GM18858 (cell line): Measurements from ENCODE around the gene TMEM41A.
"Not testable (repeated sequence)": the region's sequence is repeated elsewhere in the genome, so short reads cannot be mapped to it uniquely, and the experiment has no call there.

ENCODE experiments used
- ATAC-seq: cut with Tn5 transposase; IDR thresholded peaks from one replicate; pipeline ENCODE4 v1.9.1; 2021; ENCODE audit not compliant: unreplicated experiment

Gene TMEM41A

GRCh38 chr3:185489462-185489861 lies 9.4 kb downstream of the TMEM41A start:
- ATAC-seq, result no peak

GRCh38 chr3:185488465-185488864 lies 10.4 kb downstream of the TMEM41A start:
- ATAC-seq, result no peak

DNA sequence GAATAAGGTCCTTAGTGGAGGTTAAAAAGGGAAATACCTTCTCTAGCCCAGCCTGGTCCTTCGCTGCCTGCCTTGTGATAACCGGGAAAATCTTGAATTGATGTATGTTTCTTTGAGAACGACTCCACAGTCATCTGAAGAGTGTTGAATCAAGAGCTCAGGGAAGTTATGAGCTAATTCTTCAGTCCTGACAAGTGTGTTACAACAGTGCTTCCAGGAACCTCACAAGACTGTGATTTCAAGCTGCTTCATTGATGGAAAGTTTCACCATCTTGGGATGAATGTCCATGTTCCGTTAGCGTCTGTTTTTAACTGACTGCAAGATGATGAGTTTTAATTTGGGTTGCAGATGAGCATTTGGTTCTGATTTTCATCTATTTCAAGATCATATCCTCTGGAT lies 12.4 kb downstream of the TMEM41A start:
- no peak for ATAC-seq

GRCh38 chr3:185484296-185484695 lies 14.5 kb downstream of the TMEM41A start:
- ATAC-seq, result no peak

GRCh38 chr3:185479373-185479945 lies 19.4 kb downstream of the TMEM41A start:
- no peak for ATAC-seq

GRCh38 chr3:185477316-185477715 lies 21.5 kb downstream of the TMEM41A start:
- no peak for ATAC-seq

- ATAC-seq, result not testable (repeated sequence)
These were observed 23.9 kb downstream of the TMEM41A start for GRCh38 chr3:185474922-185475321.

DNA sequence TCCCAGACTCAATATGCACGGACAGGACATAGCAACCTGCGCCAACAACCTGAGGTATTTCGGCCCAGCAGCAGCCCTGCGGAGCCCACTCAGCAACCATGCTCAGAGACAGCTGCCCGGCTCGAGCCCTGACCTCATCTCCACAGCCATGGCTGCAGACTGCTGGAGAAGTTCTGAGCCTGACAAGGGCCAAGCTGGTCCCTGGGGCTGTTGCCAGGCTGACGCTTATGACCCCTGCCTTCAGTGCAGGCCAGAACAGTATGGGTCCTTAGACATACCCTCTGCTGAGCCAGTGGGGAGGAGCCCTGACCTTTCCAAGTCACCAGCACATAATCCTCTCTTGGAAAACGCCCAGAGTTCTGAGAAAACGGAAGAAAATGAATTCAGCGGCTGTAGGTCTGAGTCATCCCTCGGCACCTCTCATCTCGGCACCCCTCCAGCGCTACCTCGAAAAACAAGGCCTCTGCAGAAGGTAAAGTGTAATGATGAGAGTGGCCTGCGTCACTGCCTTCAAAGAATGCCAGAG lies 25.5 kb downstream of the TMEM41A start:
- no peak for ATAC-seq

GRCh38 chr3:185470323-185470722 lies 28.5 kb downstream of the TMEM41A start:
- no peak for ATAC-seq

GRCh38 chr3:185469542-185469941 lies 29.3 kb downstream of the TMEM41A start:
- ATAC-seq, result no peak

GRCh38 chr3:185466123-185466522 lies 32.7 kb downstream of the TMEM41A start:
- not testable (repeated sequence) for ATAC-seq

DNA sequence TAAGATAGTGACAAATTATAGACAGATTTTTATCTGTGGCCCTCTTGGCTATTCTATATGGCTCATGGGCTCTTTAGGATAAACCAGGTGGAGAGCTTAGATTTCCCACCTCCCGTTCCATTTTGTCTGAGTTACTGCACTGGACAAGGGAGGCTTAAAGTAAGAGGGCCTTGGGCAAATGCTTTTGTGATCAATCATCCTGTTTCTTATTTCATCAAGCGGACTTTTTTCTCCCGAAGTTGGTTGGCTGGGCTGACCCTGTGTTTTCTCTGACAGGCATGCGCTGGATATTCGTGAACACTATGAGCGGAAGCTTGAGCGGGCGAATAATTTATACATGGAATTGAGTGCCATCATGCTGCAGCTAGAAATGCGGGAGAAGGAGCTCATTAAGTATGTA lies 33.4 kb downstream of the TMEM41A start:
- no peak for ATAC-seq

DNA sequence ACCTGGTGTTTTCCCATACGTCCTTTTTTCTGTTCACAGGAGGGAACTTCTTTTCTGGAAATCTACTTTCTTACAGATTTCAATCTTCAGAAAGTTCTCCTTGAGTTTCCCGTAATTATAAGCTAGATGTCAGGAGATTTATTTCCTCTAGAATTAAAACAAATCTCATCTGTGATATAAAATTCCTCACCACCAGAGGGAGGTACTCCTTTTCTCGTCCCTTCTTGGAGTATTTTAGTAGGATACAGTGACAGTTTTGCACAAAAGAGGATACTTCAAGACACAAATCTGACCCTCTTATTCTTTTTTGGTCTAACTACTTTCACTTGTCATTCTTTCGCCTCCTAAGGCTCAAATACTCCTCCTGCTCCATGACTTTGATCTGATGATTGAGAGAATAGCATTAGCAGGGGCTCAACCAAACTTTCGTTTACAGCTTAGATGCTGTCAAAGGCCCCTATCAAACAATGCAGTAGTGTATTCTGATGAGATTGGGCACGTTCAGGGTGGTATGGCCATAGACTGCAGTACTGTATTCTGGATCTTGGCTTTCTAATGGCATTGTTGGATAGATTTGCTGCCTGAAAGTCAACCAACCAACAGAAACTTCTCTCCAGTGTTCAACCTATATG lies 38.0 kb downstream of the TMEM41A start:
- ATAC-seq, result no peak

DNA sequence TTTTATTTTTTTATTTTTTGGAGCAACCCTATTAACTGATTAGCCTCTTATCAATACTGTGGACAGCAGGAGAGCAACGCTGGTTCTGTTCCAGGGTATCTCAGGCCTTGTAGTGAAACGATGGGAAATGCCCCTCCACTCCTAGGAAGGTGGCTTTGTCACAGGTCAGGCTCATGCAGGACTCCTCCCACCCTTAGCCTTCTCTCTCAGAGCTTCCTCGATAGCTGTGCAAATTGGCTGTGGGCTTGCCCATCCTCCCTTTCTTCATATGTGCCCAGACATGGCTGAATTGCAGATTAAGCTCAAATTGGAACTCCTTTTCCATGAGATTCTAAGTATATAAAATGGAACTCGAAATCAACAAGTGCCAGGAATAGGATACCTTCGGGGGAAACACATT lies 38.5 kb downstream of the TMEM41A start:
- ATAC-seq, result no peak

GRCh38 chr3:185457376-185457775 lies 41.5 kb downstream of the TMEM41A start:
- no peak for ATAC-seq

GRCh38 chr3:185451432-185451831 lies 47.4 kb downstream of the TMEM41A start:
- ATAC-seq, result not testable (repeated sequence)

DNA sequence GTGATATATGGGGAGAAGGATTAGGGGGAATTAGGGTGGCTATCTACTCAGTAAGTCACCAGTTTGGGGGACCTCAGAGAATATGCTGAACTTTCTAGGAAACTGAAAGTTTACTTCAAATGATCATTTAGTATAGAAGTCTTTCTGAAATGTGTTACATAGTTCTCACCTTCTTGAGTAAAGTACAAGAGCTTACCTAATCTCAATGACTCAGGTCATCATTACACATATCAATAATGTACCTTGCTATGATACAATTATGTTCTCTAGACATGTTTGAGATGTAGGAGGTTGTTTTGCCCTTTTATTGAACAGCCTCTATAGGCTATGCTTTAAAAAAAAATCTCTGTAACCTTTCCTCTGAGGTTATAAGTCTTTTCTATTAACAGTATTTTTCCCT lies 50.7 kb downstream of the TMEM41A start:
- no peak for ATAC-seq

GRCh38 chr3:185444329-185444728 lies 54.5 kb downstream of the TMEM41A start:
- ATAC-seq, result no peak

- no peak for ATAC-seq
These were observed 56.8 kb downstream of the TMEM41A start for GRCh38 chr3:185442031-185442430.

- ATAC-seq, result no peak
These were observed 58.9 kb downstream of the TMEM41A start for GRCh38 chr3:185439745-185440466.
